CD4-positive, alpha-beta T cell treated with Interferon alpha-2 for 1 hour (primary cell): Measurements from ENCODE around the gene TUBA4A.

ENCODE experiments used
- DNase-seq, 2 donors: peaks; one replicate each; pipeline ENCODE4 v3.0.0-alpha.2; 2020 to 2022

The TUBA4A gene

GRCh38 chr2:219229305-219230058 is 24.2 kb downstream of the TUBA4A start, which contains the start of the genes ANKZF1 and ATG9A:
Gene ANKZF1 (plus strand): TSS chr2:219229806. CDS start chr2:219230258, 452 bp downstream.
Gene ATG9A (minus strand): TSS chr2:219229636. CDS start chr2:219228024, 1,612 bp downstream.
- DNase-seq = peak; percentile 98 to 99

GRCh38 chr2:219228911-219229304 is 24.8 kb downstream of the TUBA4A start:
- DNase-seq = no peak

GRCh38 chr2:219228041-219228910 is 25.4 kb downstream of the TUBA4A start:
- DNase-seq = no peak

GRCh38 chr2:219225350-219225749 is 28.4 kb downstream of the TUBA4A start:
- DNase-seq = no peak

GRCh38 chr2:219223831-219224610 is 29.7 kb downstream of the TUBA4A start:
- DNase-seq = no peak

GRCh38 chr2:219221957-219222518 is 31.7 kb downstream of the TUBA4A start:
- no peak for DNase-seq

GRCh38 chr2:219220652-219221402 is 32.9 kb downstream of the TUBA4A start:
- no peak for DNase-seq

- DNase-seq = no peak
Measured at GRCh38 chr2:219219784-219220532, 33.8 kb downstream of the TUBA4A start.

- peak; percentile 86 to 91 for DNase-seq
Measured at GRCh38 chr2:219218732-219219701, 34.7 kb downstream of the TUBA4A start, which contains the start of gene ABCB6. Gene ABCB6 (minus strand): TSS chr2:219218958. CDS start chr2:219218673, 285 bp downstream.

GRCh38 chr2:219218217-219218731 is 35.4 kb downstream of the TUBA4A start:
- DNase-seq = no peak

GRCh38 chr2:219216535-219216915 is 37.2 kb downstream of the TUBA4A start:
- no peak for DNase-seq

GRCh38 chr2:219215871-219216534 is 37.7 kb downstream of the TUBA4A start:
- DNase-seq = no peak

GRCh38 chr2:219214786-219215185 is 38.9 kb downstream of the TUBA4A start:
- DNase-seq = no peak

GRCh38 chr2:219214141-219214540 is 39.6 kb downstream of the TUBA4A start:
- no peak for DNase-seq

GRCh38 chr2:219213486-219214071 is 40.1 kb downstream of the TUBA4A start:
- no peak for DNase-seq

GRCh38 chr2:219213026-219213415 is 40.7 kb downstream of the TUBA4A start:
- DNase-seq = no peak

- DNase-seq = no peak
Measured at GRCh38 chr2:219210886-219211362, 42.8 kb downstream of the TUBA4A start.

- DNase-seq = no peak
Measured at GRCh38 chr2:219210196-219210885, 43.4 kb downstream of the TUBA4A start.
